ENCODE measurements around the gene ACAD8.
A peak's percentile ranks its signal among the peaks of the same experiment; 100 is the strongest.

ACAD8 gene

GRCh38 chr11:134272381-134273316 is 19.3 kb downstream of the ACAD8 start:
- no peak for TF ChIP-seq CTCF (IDR thresholded peaks at IDR 0.05; ENCODE audit: low read length, missing control alignments)
- DNase-seq (ENCODE audit: low read depth): peak; percentile 84
- H3K4me3 ChIP-seq (replicated peaks; ENCODE audit: low read depth, low read length): no peak overlapping the region

GRCh38 chr11:134273317-134273712 is 19.9 kb downstream of the ACAD8 start:
- TF ChIP-seq CTCF (IDR thresholded peaks at IDR 0.05; ENCODE audit: low read length, missing control alignments): no peak
- no peak for DNase-seq (ENCODE audit: low read depth)
- H3K4me3 ChIP-seq (replicated peaks; ENCODE audit: low read depth, low read length): no peak overlapping the region

GRCh38 chr11:134275188-134275533 is 21.8 kb downstream of the ACAD8 start:
- TF ChIP-seq CTCF (IDR thresholded peaks at IDR 0.05; ENCODE audit: low read length, missing control alignments): no peak
- no peak overlapping the region for H3K4me3 ChIP-seq (replicated peaks; ENCODE audit: low read depth, low read length)
- DNase-seq (ENCODE audit: low read depth): no peak

- no peak within 1 kb of the TSS for H3K4me3 ChIP-seq (replicated peaks; ENCODE audit: low read depth, low read length)
- DNase-seq (ENCODE audit: low read depth): no peak
- peak; percentile 5 for TF ChIP-seq CTCF (IDR thresholded peaks at IDR 0.05; ENCODE audit: low read length, missing control alignments)
Observed at GRCh38 chr11:134275534-134276395, 22.4 kb downstream of the ACAD8 start, which contains the start of gene GLB1L3. Gene GLB1L3, plus strand, starts transcription at chr11:134276379. Its CDS starts 362 bp downstream, at chr11:134276741.

GRCh38 chr11:134276396-134277182 is 23.2 kb downstream of the ACAD8 start:
- no peak for TF ChIP-seq CTCF (IDR thresholded peaks at IDR 0.05; ENCODE audit: low read length, missing control alignments)
- H3K4me3 ChIP-seq (replicated peaks; ENCODE audit: low read depth, low read length): no peak overlapping the region
- DNase-seq (ENCODE audit: low read depth): no peak

- no peak for DNase-seq (ENCODE audit: low read depth)
- no peak for TF ChIP-seq CTCF (IDR thresholded peaks at IDR 0.05; ENCODE audit: low read length, missing control alignments)
- H3K4me3 ChIP-seq (replicated peaks; ENCODE audit: low read depth, low read length): no peak overlapping the region
Observed at GRCh38 chr11:134277183-134278001, 24.0 kb downstream of the ACAD8 start.

Measured in fibroblast of pulmonary artery (primary cell).